OCI-LY7 (cell line): ENCODE measurements around the gene DPYSL3. TPM values are rescaled to one million over a fixed set of nuclear protein-coding genes. Genes with fewer than 3 reads are reported as not detected.

Experiments used
- BruUV-seq: library from RNA; stranded (reverse); fragments of 400-500 nt; replicated peaks from 2 replicates; lab custom pipeline; 2021; lab: Mats Ljungman, UMichigan
- CTCF ChIA-PET: fragments of 300-600 bp; sonication (Branson Sonifier 250); formaldehyde crosslinking; loops from one replicate; lab custom pipeline; 2022; ENCODE audit warnings: antibody characterized with exemption; ENCODE audit not compliant: unreplicated experiment; lab: Charles Lee
- POLR2A ChIA-PET: fragments of 300-600 bp; sonication (Branson Sonifier 250); formaldehyde crosslinking; loops from one replicate; lab custom pipeline; 2022; ENCODE audit warnings: antibody characterized with exemption; lab: Charles Lee
- DNase-seq: peaks from one replicate; pipeline ENCODE4 v3.0.0-alpha.2; 2015; ENCODE audit warnings: low spot score
- H2AFZ ChIP-seq: fragments of 200-600 bp; sonication (generic), shearing (Covaris generic); 2 replicates; pipeline ENCODE4 v1.6.1; 2014; ENCODE audit warnings: mild to moderate bottlenecking, antibody characterized with exemption, low read length, moderate library complexity
- H3K27ac ChIP-seq: fragments of 200-600 bp; sonication (generic); 2 replicates; pipeline ENCODE4 v1.5.1; 2014; ENCODE audit warnings: mixed run types, low read depth, mild to moderate bottlenecking, moderate library complexity, low read length, inconsistent platforms; ENCODE audit not compliant: poor library complexity, severe bottlenecking
- H3K36me3 ChIP-seq: fragments of 200-600 bp; sonication (generic); 2 replicates; pipeline ENCODE4 v1.6.1; 2014; ENCODE audit warnings: mild to moderate bottlenecking, antibody characterized with exemption, low read length, moderate library complexity, mixed read lengths; ENCODE audit not compliant: insufficient read depth
- H3K4me1 ChIP-seq: fragments of 200-600 bp; sonication (generic); 2 replicates; pipeline ENCODE4 v1.5.1; 2014; ENCODE audit warnings: mild to moderate bottlenecking, low read length; ENCODE audit not compliant: insufficient read depth, poor library complexity, severe bottlenecking
- H3K4me2 ChIP-seq: fragments of 200-600 bp; sonication (generic); 2 replicates; pipeline ENCODE4 v1.6.1; 2014; ENCODE audit warnings: mild to moderate bottlenecking, low read length
- H3K4me3 ChIP-seq: fragments of 200-600 bp; sonication (generic); 2 replicates; pipeline ENCODE4 v1.5.1; 2014; ENCODE audit warnings: mild to moderate bottlenecking, low read depth, low read length; ENCODE audit not compliant: poor library complexity, severe bottlenecking
- H3K79me2 ChIP-seq: fragments of 200-600 bp; sonication (generic); 2 replicates; pipeline ENCODE4 v1.6.1; 2016; ENCODE audit warnings: low read depth, mild to moderate bottlenecking, low read length, moderate library complexity, mixed read lengths; ENCODE audit not compliant: insufficient read depth
- H3K9me2 ChIP-seq: fragments of 200-600 bp; sonication (generic); 2 replicates; pipeline ENCODE4 v1.6.1; 2016; ENCODE audit warnings: mild to moderate bottlenecking, low read length, mixed read lengths; ENCODE audit not compliant: insufficient read depth
- H3K9me3 ChIP-seq: fragments of 200-600 bp; sonication (generic); 2 replicates; pipeline ENCODE4 v1.6.1; 2014; ENCODE audit warnings: mild to moderate bottlenecking, mixed run types, low read length, mixed read lengths
- H4K20me1 ChIP-seq: fragments of 200-600 bp; sonication (generic); 2 replicates; pipeline ENCODE4 v1.6.1; 2014; ENCODE audit warnings: mild to moderate bottlenecking, antibody characterized with exemption, low read length, moderate library complexity, mixed read lengths; ENCODE audit not compliant: insufficient read depth
- EZH2phosphoT487 ChIP-seq: fragments of 200-600 bp; sonication (generic); IDR thresholded peaks from 2 replicates; pipeline ENCODE4 v1.6.1; 2018; ENCODE audit warnings: low read depth, borderline replicate concordance, mild to moderate bottlenecking, mixed run types, antibody characterized with exemption, low read length, moderate library complexity, mixed read lengths
- intact Hi-C: fragments of 100-400 bp; cut with micrococcal nuclease; formaldehyde crosslinking; loops from one replicate; pipeline ENCODE4 v1.10.0; 2022; ENCODE audit not compliant: unreplicated experiment
- total RNA-seq, 2 experiments: library from RNA; depleted of rRNA in 1 of 2; stranded (reverse); fragments of >200 nt in 1 of 2; shearing (Covaris generic) in 1 of 2; gene quantifications; 2 replicates each; pipeline ENCODE4 v1.2.3, GENCODE V29; 2014 to 2022
- TF ChIP-seq, protein P1 (sequence below): fragments of 200-600 bp; sonication (generic); conservative IDR thresholded peaks from 2 replicates; pipeline ENCODE4 v1.5.1; 2014; ENCODE audit warnings: mild to moderate bottlenecking, antibody characterized with exemption, low read length, moderate library complexity, mixed read lengths

The DPYSL3 gene
- total RNA-seq, 2 experiments from 2014 or later = not detected

DNA sequence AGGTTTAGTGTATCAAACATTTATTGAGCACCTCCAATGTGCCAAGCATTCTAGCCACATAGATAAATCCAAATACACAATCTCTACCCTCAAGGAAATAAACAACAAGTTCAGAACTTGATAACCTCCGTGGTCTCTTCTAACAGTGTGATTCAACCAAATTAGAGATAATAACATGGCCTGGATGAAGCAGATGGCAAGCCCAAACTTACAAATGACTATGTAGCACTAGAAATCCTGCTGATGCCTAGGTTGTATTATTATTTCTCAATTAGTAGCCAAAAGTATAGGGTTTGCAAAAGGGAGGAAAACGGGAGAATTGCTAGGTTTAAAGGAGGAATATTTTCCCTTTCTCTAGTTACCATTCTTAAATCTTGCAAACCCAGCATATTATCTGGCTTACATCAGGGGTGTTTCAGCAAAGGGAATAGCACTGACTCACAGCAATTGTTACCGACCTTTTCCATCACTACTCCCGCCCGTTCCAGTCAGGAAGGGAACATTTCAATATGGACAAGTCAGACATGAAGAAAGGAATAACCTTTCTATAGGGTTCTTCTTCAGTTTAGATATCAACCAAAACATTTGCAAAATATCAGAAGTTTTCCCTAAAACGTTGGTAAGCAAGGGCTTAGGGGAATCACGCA lies 2.3 kb downstream of the DPYSL3 start:
- H3K9me3 ChIP-seq = no peaks in the 10 kb centered on the region
- no peaks in the 10 kb centered on the region for H3K36me3 ChIP-seq
- CTCF ChIA-PET = no interaction called here
- no peaks in the 10 kb centered on the region for H4K20me1 ChIP-seq
- POLR2A ChIA-PET = interaction anchor here (0.7 kb wide), 1 partner anchor 234 kb away, joined by 3 read pairs; no protein-coding TSS in a partner anchor
- no peaks in the 10 kb centered on the region for H3K4me1 ChIP-seq
- no peaks in the 10 kb centered on the region for H3K79me2 ChIP-seq
- TF ChIP-seq, protein P1, sequence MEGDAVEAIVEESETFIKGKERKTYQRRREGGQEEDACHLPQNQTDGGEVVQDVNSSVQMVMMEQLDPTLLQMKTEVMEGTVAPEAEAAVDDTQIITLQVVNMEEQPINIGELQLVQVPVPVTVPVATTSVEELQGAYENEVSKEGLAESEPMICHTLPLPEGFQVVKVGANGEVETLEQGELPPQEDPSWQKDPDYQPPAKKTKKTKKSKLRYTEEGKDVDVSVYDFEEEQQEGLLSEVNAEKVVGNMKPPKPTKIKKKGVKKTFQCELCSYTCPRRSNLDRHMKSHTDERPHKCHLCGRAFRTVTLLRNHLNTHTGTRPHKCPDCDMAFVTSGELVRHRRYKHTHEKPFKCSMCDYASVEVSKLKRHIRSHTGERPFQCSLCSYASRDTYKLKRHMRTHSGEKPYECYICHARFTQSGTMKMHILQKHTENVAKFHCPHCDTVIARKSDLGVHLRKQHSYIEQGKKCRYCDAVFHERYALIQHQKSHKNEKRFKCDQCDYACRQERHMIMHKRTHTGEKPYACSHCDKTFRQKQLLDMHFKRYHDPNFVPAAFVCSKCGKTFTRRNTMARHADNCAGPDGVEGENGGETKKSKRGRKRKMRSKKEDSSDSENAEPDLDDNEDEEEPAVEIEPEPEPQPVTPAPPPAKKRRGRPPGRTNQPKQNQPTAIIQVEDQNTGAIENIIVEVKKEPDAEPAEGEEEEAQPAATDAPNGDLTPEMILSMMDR = no peak
- no peak for TF ChIP-seq EZH2phosphoT487
- no TSS peak for BruUV-seq
- no peak for DNase-seq
- no peak overlapping the region for H3K4me2 ChIP-seq
- no peak overlapping the region for H3K4me3 ChIP-seq
- no peaks in the 10 kb centered on the region for H3K9me2 ChIP-seq
- intact Hi-C loops = no loop called here
- no peak overlapping the region for H2AFZ ChIP-seq
- no peak overlapping the region for H3K27ac ChIP-seq

- ChIA-PET POLR2A (interaction anchor here (0.7 kb wide), 2 partner anchors 14 to 35 kb away, joined by 3 read pairs; no protein-coding TSS in a partner anchor), CTCF (no interaction called here)
- H3K4me1 ChIP-seq = no peaks in the 10 kb centered on the region
- H4K20me1 ChIP-seq = no peaks in the 10 kb centered on the region
- H3K36me3 ChIP-seq = no peaks in the 10 kb centered on the region
- H3K27ac ChIP-seq = no peak overlapping the region
- intact Hi-C loops = no loop called here
- no peak for DNase-seq
- no TSS peak for BruUV-seq
- H3K4me3 ChIP-seq = no peak overlapping the region
- no peaks in the 10 kb centered on the region for H3K9me2 ChIP-seq
- no peak overlapping the region for H3K4me2 ChIP-seq
- no peak overlapping the region for H2AFZ ChIP-seq
- no peaks in the 10 kb centered on the region for H3K9me3 ChIP-seq
- TF ChIP-seq EZH2phosphoT487 = no peak
- TF ChIP-seq, protein P1 = no peak
- H3K79me2 ChIP-seq = no peaks in the 10 kb centered on the region
These were observed 5.3 kb downstream of the DPYSL3 start for GRCh38 chr5:147504535-147504934.

GRCh38 chr5:147504011-147504410 lies 5.9 kb downstream of the DPYSL3 start:
- Histone ChIP-seq H2AFZ (no peak overlapping the region), H4K20me1 (no peaks in the 10 kb centered on the region), H3K27ac (no peak overlapping the region), H3K79me2 (no peaks in the 10 kb centered on the region), H3K4me2 (no peak overlapping the region), H3K9me2 (no peaks in the 10 kb centered on the region), H3K4me3 (no peak overlapping the region), H3K36me3 (no peaks in the 10 kb centered on the region), H3K9me3 (no peaks in the 10 kb centered on the region), H3K4me1 (no peaks in the 10 kb centered on the region)
- CTCF ChIA-PET = no interaction called here
- DNase-seq = no peak
- intact Hi-C loops = no loop called here
- no peak for TF ChIP-seq EZH2phosphoT487
- TF ChIP-seq, protein P1 = no peak
- POLR2A ChIA-PET = interaction anchor here (0.7 kb wide), 2 partner anchors 13 to 35 kb away, joined by 3 read pairs; no protein-coding TSS in a partner anchor
- BruUV-seq = no TSS peak
